ENCODE results near the gene UBP1. TPM values are rescaled to one million over a fixed set of nuclear protein-coding genes. Genes with fewer than 3 reads are reported as not detected.

Gene UBP1
- total RNA-seq, 1 donor from 2014 or later: 57.0 TPM

DNA sequence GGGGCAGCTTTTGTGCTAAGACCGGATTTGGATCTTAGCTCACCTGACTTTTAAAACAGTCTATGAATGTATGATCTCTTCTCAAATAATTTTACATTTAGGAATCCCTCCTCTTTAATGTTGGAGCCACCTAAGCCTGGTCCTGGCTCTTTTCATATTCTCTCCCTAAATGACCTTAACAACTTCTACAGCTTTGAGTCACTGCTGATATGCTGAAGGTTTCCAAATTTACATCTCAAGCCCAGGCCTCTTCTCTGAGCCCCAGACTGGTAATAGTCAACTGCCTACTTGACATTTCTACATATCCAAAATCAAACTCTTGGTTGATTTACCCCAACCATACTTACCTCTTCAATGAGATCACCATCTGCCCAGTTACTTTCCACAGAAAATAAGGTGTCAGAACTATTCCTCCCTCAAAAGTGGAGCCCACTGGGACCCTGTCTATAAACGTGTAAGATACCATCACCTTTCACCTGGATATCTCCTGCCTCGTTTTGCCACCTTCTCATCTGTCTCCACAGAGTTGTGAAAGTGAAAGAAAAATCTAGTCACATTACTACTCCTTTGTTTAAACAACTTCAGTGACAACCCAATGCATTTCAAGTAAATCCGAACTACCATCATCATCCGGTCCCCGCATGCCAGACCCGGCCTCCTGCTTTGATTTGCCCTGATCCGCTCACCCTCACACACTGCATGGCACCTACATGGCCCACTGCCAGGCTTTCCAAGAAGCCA, 48.8 kb downstream of the UBP1 start:
- DNase-seq (ENCODE audit: extremely low spot score, unreplicated experiment): no peak
- Mint-ChIP-seq H3K9me3 (ENCODE audit: unreplicated experiment) (no peaks in the 10 kb centered on the region), H3K36me3 (ENCODE audit: unreplicated experiment) (peaks cover 48% of the 10 kb centered on the region), H3K4me1 (ENCODE audit: unreplicated experiment) (peaks cover 48% of the 10 kb centered on the region), H3K4me3 (ENCODE audit: unreplicated experiment) (no peak overlapping the region), H3K27me3 (ENCODE audit: unreplicated experiment) (no peaks in the 10 kb centered on the region), H3K27ac (ENCODE audit: unreplicated experiment) (peak overlapping the region; percentile 88)
- TF ChIP-seq, protein P1, sequence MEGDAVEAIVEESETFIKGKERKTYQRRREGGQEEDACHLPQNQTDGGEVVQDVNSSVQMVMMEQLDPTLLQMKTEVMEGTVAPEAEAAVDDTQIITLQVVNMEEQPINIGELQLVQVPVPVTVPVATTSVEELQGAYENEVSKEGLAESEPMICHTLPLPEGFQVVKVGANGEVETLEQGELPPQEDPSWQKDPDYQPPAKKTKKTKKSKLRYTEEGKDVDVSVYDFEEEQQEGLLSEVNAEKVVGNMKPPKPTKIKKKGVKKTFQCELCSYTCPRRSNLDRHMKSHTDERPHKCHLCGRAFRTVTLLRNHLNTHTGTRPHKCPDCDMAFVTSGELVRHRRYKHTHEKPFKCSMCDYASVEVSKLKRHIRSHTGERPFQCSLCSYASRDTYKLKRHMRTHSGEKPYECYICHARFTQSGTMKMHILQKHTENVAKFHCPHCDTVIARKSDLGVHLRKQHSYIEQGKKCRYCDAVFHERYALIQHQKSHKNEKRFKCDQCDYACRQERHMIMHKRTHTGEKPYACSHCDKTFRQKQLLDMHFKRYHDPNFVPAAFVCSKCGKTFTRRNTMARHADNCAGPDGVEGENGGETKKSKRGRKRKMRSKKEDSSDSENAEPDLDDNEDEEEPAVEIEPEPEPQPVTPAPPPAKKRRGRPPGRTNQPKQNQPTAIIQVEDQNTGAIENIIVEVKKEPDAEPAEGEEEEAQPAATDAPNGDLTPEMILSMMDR (IDR thresholded peaks at IDR 0.05): no peak

DNA sequence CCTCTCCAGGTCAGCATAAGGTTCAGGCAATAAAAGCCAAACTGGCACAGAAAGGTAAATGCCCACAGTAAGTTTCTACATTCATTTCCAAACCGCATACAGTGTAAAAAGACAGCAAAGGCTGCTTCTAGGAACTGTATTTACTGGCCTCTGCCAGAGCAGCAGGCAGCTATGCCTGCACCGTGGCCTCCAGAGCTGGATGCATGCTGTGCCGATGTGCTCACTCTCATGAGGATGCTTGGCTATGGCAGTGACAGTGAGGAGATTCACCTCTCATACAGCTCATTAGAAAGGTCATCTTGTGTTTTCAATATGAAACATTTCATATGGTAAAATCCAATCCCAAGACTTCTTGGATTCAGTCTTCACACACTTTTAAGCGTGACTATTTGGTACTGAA, 50.3 kb downstream of the UBP1 start:
- Mint-ChIP-seq H3K27me3 (ENCODE audit: unreplicated experiment) (no peaks in the 10 kb centered on the region), H3K9me3 (ENCODE audit: unreplicated experiment) (no peaks in the 10 kb centered on the region), H3K36me3 (ENCODE audit: unreplicated experiment) (peaks cover 44% of the 10 kb centered on the region), H3K4me3 (ENCODE audit: unreplicated experiment) (no peak overlapping the region), H3K4me1 (ENCODE audit: unreplicated experiment) (peaks cover 33% of the 10 kb centered on the region), H3K27ac (ENCODE audit: unreplicated experiment) (no peak overlapping the region)
- TF ChIP-seq, protein P1 (IDR thresholded peaks at IDR 0.05): no peak
- no peak for DNase-seq (ENCODE audit: extremely low spot score, unreplicated experiment)

DNA sequence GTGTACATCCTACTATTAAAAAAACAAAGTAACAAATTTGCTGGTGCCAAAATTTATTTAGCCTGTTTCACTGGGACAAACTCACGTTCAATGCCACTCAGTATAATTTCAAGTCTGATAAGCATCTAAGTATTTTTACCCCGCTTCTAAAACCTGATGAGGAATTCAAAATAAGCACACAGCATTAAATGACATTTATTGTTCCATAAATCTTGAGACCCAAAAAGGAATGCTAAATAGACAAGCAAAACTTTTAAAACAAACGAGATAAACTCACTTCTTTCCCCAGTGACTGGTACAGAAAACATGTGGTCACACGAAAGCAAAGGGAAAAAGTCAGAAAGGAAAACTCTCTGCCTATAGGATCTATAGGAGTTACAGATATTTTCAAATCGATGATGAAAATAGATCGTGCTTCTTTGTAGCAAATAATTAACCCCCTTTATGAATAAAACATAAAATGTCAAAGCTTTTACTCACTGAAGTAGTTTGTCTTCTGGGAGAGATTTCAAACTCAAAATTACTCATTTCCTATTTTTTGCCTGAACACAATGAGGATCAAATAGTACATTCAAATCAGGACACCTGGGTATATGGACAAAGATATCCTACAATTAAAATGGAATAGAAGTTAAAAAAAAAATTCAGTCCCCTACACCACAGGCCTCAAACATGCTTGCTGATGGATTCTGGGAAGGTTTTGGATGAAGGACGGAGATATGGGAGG, 51.7 kb downstream of the UBP1 start:
- TF ChIP-seq, protein P1 (IDR thresholded peaks at IDR 0.05): no peak
- Mint-ChIP-seq H3K27ac (ENCODE audit: unreplicated experiment) (no peak overlapping the region), H3K9me3 (ENCODE audit: unreplicated experiment) (no peaks in the 10 kb centered on the region), H3K4me1 (ENCODE audit: unreplicated experiment) (peaks cover 24% of the 10 kb centered on the region), H3K4me3 (ENCODE audit: unreplicated experiment) (no peak overlapping the region), H3K36me3 (ENCODE audit: unreplicated experiment) (peaks cover 48% of the 10 kb centered on the region), H3K27me3 (ENCODE audit: unreplicated experiment) (no peaks in the 10 kb centered on the region)
- no peak for DNase-seq (ENCODE audit: extremely low spot score, unreplicated experiment)

DNA sequence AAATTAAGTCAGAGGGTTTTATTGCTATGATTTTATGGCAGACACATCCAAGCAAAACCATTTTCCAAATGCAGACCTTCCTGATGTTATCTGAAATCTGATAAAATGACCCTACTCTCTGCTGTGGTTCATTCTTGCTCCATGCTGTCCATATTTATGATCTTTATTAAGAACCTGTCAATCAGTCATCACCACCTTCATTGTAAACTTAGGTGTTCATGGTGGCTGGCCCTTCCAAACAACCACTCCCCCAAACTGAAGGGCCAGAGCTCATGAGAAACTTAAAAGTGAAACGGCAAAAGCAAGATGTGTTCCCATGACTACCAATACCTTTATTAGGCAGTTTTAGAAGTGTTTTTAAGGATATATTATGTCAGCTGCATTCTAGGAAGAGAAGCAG, 53.6 kb downstream of the UBP1 start:
- H3K4me1 Mint-ChIP-seq (ENCODE audit: unreplicated experiment): peaks cover 5% of the 10 kb centered on the region
- H3K27me3 Mint-ChIP-seq (ENCODE audit: unreplicated experiment): no peaks in the 10 kb centered on the region
- no peaks in the 10 kb centered on the region for H3K9me3 Mint-ChIP-seq (ENCODE audit: unreplicated experiment)
- TF ChIP-seq, protein P1 (IDR thresholded peaks at IDR 0.05): no peak
- peaks cover 49% of the 10 kb centered on the region for H3K36me3 Mint-ChIP-seq (ENCODE audit: unreplicated experiment)
- DNase-seq (ENCODE audit: extremely low spot score, unreplicated experiment): no peak
- no peak overlapping the region for H3K27ac Mint-ChIP-seq (ENCODE audit: unreplicated experiment)
- H3K4me3 Mint-ChIP-seq (ENCODE audit: unreplicated experiment): no peak overlapping the region

DNA sequence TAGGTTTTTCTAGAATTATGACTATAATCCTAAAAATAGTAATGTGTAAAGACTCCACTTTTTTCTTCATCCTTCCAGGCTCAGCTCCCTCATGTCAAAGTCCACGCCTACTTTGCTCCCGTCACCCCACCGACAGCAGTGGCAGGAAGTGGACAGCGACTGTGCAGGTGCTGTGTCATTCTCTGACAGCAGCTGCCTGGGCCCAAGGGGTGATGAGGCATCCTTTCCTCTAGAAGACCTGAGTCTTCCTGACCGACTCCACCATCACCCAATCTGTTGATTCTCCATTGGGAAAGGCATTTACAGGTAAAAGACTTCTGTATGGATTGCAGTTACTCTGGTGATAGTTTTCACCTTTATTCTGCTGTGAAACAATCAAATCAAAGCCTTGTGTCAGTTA, 54.8 kb downstream of the UBP1 start:
- TF ChIP-seq, protein P1 (IDR thresholded peaks at IDR 0.05): no peak
- peaks cover 45% of the 10 kb centered on the region for H3K36me3 Mint-ChIP-seq (ENCODE audit: unreplicated experiment)
- no peak for DNase-seq (ENCODE audit: extremely low spot score, unreplicated experiment)
- no peak overlapping the region for H3K27ac Mint-ChIP-seq (ENCODE audit: unreplicated experiment)
- H3K27me3 Mint-ChIP-seq (ENCODE audit: unreplicated experiment): no peaks in the 10 kb centered on the region
- H3K4me1 Mint-ChIP-seq (ENCODE audit: unreplicated experiment): no peaks in the 10 kb centered on the region
- H3K9me3 Mint-ChIP-seq (ENCODE audit: unreplicated experiment): no peaks in the 10 kb centered on the region
- H3K4me3 Mint-ChIP-seq (ENCODE audit: unreplicated experiment): no peak overlapping the region
